Measurements from ENCODE around the gene CD7.

DNA sequence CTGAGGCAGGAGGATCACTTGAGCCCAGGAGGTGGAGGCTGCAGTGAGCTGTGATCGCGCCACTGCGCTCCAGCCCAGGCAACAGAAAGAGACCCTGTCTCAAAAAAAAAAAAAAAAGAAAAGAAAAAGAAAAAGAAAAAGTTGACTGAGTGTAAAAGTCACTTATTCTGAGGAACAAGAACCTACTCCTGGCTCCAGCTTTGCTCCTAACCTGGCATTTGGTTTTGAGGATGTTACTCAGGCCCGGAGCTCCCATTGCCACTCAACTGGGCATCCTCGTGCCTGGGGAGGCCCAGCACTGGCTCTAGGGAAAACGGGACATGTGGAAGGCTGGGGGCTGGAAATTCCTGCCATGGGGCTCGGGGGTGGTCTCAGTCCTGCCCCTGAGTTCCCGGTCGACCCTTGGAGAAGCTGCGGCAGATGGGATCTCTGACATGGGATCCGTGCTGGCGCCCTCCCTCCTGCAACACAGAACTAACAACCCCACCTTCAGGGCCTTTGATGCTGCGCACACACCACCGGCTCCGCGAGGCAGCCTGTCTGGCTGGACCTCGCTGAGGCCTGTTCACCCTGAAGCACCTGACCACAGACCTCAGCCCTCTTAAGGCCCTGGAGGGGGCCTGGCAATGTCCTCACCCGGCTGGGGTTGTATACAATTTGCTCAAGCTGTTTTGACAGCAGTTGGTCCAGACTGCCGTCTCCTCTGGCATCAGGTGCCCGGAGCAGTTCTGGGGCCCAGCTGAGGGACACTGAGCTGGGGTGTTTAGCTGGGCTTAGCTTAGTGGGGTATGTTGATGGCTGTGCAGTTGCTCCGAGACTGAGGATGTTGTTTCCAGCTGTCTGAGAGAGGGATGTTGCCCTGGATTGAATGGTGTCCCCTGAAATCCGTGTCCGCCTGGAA lies 12.3 kb downstream of the CD7 start:
- TF ChIP-seq, protein P1, sequence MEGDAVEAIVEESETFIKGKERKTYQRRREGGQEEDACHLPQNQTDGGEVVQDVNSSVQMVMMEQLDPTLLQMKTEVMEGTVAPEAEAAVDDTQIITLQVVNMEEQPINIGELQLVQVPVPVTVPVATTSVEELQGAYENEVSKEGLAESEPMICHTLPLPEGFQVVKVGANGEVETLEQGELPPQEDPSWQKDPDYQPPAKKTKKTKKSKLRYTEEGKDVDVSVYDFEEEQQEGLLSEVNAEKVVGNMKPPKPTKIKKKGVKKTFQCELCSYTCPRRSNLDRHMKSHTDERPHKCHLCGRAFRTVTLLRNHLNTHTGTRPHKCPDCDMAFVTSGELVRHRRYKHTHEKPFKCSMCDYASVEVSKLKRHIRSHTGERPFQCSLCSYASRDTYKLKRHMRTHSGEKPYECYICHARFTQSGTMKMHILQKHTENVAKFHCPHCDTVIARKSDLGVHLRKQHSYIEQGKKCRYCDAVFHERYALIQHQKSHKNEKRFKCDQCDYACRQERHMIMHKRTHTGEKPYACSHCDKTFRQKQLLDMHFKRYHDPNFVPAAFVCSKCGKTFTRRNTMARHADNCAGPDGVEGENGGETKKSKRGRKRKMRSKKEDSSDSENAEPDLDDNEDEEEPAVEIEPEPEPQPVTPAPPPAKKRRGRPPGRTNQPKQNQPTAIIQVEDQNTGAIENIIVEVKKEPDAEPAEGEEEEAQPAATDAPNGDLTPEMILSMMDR (IDR thresholded peaks at IDR 0.05) = no peak
- no peak for TF ChIP-seq POLR2AphosphoS5 (IDR thresholded peaks at IDR 0.05)

All from stomach (tissue), 4 donors.